Cardiac muscle cell (in vitro differentiated cells and primary cell): ENCODE measurements around the gene CXCL1. TPM values are rescaled to one million over a fixed set of nuclear protein-coding genes. Genes with fewer than 3 reads are reported as not detected.

Experiments
- DNase-seq, 2 donors: peaks; one replicate each; pipeline versions ENCODE4 v3.0.0 to v3.0.0-alpha.2; 2010 to 2017; ENCODE audit warnings: low read depth in 1 of 2, low spot score in 1 of 2
- H3K27ac ChIP-seq: fragments of 200-600 bp; sonication (generic); 2 replicates; pipeline ENCODE4 v1.5.1; 2016
- H3K27me3 ChIP-seq: fragments of 200-600 bp; sonication (generic); 2 replicates; pipeline ENCODE4 v1.6.0; 2016; ENCODE audit warnings: control low read depth
- H3K36me3 ChIP-seq: fragments of 200-600 bp; sonication (generic); 2 replicates; pipeline ENCODE4 v1.5.1; 2016; ENCODE audit warnings: control low read depth
- H3K4me1 ChIP-seq: fragments of 200-600 bp; sonication (generic); 2 replicates; pipeline ENCODE4 v1.8.1; 2017; ENCODE audit warnings: low read depth, mild to moderate bottlenecking, mixed run types
- H3K4me3 ChIP-seq: fragments of 200-600 bp; sonication (generic); 2 replicates; pipeline ENCODE4 v1.5.1; 2016; ENCODE audit warnings: mild to moderate bottlenecking
- H3K9me3 ChIP-seq: fragments of 200-600 bp; sonication (generic); 2 replicates; pipeline ENCODE4 v1.5.1; 2017; ENCODE audit warnings: low read depth, mild to moderate bottlenecking, control low read depth
- CTCF ChIP-seq: IDR thresholded peaks from 2 replicates; pipeline ENCODE4 v1.5.1; 2012; ENCODE audit warnings: low read depth, mild to moderate bottlenecking, low read length
- polyA plus RNA-seq: library from polyadenylated mRNA; unstranded; fragments of >200 nt; fragmentation: Nextera tagmentation; extraction: Ambion mirVana; gene quantifications from 2 replicates; pipeline ENCODE4 v1.2.1, GENCODE V29; 2016
- total RNA-seq: library from RNA; depleted of rRNA; stranded (reverse); fragments of >200 nt; gene quantifications from 2 replicates; pipeline ENCODE4 v1.2.3, GENCODE V29; 2016

Gene CXCL1
- total and polyA plus RNA-seq, 2 experiments from 2014 or later, result not detected

- Histone ChIP-seq H3K36me3 (no peaks in the 10 kb centered on the region), H3K9me3 (no peaks in the 10 kb centered on the region), H3K4me1 (no peaks in the 10 kb centered on the region), H3K27me3 (peaks cover 40% of the 10 kb centered on the region), H3K27ac (no peak overlapping the region), H3K4me3 (no peak overlapping the region)
- TF ChIP-seq CTCF, result no peak
- DNase-seq, result peak in 1 of 2 donors; percentile 47
Measured at GRCh38 chr4:73870768-73871167, 1.6 kb downstream of the CXCL1 start.

- no peak for TF ChIP-seq CTCF
- Histone ChIP-seq H3K27me3 (peaks cover 38% of the 10 kb centered on the region), H3K9me3 (no peaks in the 10 kb centered on the region), H3K4me3 (no peak overlapping the region), H3K27ac (no peak overlapping the region), H3K36me3 (no peaks in the 10 kb centered on the region), H3K4me1 (no peaks in the 10 kb centered on the region)
- DNase-seq, result peak in 1 of 2 donors; percentile 41
Measured at GRCh38 chr4:73871511-73872310, 2.5 kb downstream of the CXCL1 start.

DNA sequence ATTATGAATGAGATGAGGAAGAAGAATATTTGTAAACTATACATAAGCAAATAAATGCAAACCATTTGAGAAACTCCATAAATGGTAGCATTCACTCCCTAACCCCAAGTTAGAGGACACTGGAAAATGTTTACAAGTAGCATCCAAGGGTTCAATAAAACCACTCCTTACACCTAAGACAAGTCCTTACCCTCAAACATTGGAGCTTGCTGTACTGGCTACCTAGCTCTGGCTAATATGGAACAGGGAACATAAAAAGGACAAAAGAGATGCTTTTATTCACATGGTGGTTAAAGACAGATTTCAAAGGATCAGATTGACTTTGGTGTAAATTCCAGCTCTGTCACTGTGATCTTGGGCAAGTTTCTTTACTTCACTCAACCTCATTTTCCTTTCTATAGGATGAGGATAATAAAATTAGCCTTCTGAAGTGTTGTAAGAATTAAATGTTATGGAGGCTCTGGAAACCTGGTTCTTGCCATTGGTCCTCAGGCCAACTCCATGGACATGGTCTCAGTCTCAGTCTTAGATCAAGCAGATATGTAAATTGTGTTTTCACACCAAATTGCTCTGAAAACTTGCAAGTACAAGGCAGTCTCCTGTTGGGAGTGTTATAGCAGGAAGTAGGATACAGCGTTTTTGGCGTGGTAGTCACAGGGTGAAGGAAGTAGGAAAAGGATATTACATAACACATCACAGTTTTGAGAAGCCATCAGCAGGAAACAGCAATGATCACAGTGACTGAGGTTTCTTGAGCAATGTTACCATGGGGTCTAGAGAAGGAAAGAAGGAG lies 3.3 kb downstream of the CXCL1 start:
- H3K9me3 ChIP-seq, result no peaks in the 10 kb centered on the region
- H3K4me1 ChIP-seq, result no peaks in the 10 kb centered on the region
- H3K36me3 ChIP-seq, result no peaks in the 10 kb centered on the region
- peak in 1 of 2 donors; percentile 61 for DNase-seq
- no peak overlapping the region for H3K4me3 ChIP-seq
- no peak for TF ChIP-seq CTCF
- H3K27ac ChIP-seq, result no peak overlapping the region
- H3K27me3 ChIP-seq, result peaks cover 37% of the 10 kb centered on the region

DNA sequence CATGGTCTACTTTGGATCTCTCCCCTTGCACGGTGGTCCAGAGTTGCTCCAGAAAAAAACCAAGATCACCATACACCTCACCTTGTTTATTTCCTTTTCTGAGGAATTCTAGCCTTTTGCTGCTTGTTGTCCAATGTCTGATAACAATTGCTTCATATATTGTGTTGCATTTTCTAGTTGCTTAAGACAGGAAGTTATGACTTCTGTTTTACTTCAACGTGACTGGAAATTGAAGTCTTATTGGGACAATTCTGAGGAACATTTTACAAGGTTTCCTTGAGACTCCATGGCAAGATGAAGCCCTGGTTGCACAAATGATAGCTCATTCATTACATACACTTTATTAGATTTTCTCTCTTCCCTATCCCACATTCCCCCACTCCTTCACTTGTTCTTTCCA lies 5.2 kb downstream of the CXCL1 start:
- no peaks in the 10 kb centered on the region for H3K36me3 ChIP-seq
- H3K27me3 ChIP-seq, result peaks cover 19% of the 10 kb centered on the region
- H3K4me1 ChIP-seq, result no peaks in the 10 kb centered on the region
- peak in 1 of 2 donors; percentile 49 for DNase-seq
- H3K9me3 ChIP-seq, result no peaks in the 10 kb centered on the region
- no peak for TF ChIP-seq CTCF
- no peak overlapping the region for H3K27ac ChIP-seq
- H3K4me3 ChIP-seq, result no peak overlapping the region

- Histone ChIP-seq H3K4me1 (no peaks in the 10 kb centered on the region), H3K27ac (no peak overlapping the region), H3K4me3 (no peak overlapping the region), H3K27me3 (peaks cover 9% of the 10 kb centered on the region), H3K9me3 (no peaks in the 10 kb centered on the region), H3K36me3 (no peaks in the 10 kb centered on the region)
- DNase-seq, result no peak
- TF ChIP-seq CTCF, result no peak
Measured at GRCh38 chr4:73875401-73875800, 6.2 kb downstream of the CXCL1 start.
